Activated CD4-positive, CD25-positive, alpha-beta regulatory T cell treated with anti-CD3 and anti-CD28 coated beads, Interleukin-2, amount 50 U/mL, for 24 hours (primary cell): Measurements from ENCODE around the gene CAMKMT.

Experiments
- ATAC-seq, 2 donors: fragments of 150-1000 bp; cut with Tn5 transposase; one replicate each; pipeline ENCODE4 v1.10.0; 2021; ENCODE audit warnings: mild to moderate bottlenecking in 1 of 2, moderate library complexity in 1 of 2

The CAMKMT gene

DNA sequence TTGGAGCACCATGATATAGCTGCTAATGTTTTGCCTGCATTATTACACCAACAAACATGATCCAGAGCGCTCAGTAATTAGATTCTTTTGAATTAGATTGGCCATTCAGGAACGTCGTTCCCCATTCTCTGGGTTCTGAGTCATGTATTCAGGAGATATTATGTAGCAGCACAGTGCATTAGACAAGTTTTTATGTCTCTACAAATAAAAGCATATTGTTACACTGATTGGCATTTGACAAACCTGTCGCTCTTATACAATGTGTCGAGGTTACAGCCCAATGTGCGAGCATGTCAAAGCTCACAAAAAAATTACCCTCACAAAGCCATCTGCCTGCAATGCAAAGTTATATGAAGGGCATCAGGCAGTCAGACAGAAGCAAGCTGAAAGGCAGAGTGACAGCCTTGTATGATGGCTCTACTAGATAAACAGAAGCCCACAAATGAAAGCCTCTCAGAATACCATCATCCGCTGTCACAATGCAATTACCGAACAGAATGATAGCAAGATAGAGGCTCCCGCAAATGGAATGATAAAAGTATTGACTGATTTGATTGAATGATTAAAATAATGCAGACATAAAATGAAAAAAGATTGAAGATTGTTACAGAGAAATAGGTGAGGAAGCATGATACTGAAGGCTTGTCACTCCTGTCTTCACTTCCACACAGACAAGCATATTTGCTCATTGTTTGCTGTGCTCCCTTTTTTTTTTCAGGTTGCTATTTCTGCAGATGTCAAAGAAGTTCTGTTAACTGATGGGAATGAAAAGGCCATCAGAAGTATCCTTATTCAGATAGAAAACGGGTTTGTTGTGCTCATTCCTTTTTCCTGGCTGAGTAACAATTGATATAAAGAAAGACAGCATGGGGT, 345.2 kb downstream of the CAMKMT start:
- ATAC-seq = no peak

DNA sequence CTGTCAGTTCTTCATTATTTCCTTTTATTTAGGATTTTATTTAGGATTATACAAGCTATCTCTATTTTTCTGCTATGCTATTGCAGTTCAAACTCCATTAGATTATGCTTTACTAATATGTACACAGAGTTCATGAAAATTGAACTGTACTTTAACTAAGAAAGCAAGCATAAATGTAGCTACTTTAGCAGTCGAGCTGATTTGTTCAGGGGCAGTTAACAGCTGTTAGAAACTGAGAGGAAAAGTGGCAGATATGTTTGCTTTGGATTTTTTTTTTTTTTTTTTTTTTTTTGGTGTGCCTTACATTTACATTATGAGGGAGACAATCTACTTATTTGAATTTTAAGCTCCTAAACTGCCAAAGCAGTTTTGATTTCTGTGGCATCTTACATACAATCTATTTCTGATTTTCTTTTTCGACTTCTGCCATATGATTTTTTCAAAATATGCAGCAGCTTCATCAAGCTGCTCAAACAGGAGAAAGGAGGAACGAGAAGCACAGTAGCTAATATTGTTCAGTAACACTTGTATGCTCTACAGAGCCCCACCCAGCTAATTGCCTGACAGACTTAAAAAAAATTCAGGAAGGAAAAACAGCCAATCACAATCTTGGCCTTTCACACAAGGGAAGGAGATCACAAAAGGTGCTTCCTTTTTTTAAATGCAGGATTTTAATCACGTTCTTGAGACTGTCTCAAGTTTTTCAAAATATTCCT, 346.4 kb downstream of the CAMKMT start:
- ATAC-seq = no peak

DNA sequence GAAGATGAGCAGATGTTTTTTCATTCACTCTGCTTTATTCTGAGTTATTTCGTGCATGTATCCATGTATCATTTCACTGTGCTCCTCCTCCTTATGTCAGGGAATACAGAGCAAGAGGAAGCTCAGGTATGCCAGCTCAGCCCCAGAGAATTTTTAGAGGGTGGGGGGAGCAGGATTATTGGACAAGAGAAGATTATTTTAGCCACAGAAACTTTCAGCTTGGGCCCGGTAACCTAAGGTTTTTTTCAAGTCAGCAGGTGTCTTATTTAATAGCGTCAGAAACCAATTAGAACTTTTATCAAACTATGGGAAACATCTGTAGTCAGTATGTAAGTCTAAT, 346.9 kb downstream of the CAMKMT start:
- no peak for ATAC-seq

DNA sequence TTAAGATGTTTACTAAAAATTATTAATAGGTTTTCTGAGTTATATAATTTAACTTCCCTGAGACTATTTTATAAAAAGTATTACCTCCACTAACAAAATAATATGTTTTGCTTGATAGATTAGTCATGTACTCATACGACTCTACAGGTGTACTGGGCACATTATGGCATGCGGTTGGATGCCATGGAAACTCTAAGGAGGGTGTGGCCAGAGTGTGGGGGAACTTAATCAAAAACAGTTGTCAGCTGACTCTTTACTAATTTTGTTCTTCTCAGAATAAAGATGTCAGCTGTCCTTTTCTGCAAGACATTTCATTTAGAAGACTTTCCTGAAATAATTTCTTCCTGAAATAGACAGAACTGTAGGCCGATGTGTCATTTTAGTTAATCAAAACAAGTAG, 351.4 kb downstream of the CAMKMT start:
- ATAC-seq = peak; percentile 65 to 88

DNA sequence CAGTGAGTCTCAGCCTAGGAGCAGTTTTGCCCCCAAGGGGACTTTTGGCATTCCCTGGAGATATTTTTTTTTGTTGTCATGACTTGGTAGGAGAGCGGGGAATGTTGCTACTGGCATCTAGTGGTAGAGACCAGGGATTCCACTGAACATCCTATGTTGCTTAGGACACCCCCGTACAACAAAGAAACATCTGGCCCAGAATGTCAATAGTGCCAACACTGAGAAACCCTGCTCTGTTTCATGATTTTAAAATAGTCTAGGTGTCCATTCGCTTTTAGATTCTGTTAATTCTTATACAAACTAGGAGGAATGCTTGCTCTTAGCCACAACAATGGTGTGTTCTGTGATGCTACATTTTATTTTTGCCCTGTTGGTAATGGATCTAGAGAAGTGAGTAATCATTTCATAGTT, 353.9 kb downstream of the CAMKMT start:
- no peak for ATAC-seq

DNA sequence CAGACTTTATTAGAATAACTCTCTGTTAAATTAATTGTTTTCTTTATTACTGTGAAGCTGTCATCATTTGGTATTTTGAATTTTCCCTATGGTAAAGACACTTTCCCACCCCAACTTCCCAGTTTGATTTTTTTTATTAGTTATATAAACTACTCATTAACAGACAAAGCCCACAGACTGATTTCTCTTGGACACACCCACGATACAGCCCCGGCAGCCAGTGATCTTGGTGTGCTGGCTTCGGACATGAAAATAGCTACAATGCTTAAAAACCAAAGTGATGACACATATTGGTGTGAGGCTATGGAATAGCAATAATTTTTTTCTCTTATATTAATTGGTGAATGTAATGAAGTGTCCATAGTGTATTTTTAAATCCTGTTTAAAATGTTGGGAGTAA, 354.4 kb downstream of the CAMKMT start:
- ATAC-seq = no peak

DNA sequence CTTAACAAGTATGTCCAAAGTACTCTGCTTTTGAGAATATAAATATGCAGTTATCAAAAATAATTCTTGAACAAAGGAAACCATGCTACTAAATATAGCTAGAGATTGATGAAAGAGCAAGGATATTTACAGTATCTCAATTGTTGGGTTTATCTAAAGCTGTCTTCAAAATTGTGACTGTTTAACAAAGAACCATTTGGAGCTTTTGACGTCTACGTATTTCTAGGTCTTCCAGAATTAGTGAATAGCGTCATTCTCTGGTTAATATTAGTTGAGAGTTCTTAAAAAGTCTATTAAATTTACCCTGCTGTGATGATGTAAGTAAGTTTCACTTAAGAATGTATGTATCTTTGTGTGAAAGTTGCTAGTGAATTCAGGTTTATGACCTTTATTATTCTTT, 356.7 kb downstream of the CAMKMT start:
- no peak for ATAC-seq

DNA sequence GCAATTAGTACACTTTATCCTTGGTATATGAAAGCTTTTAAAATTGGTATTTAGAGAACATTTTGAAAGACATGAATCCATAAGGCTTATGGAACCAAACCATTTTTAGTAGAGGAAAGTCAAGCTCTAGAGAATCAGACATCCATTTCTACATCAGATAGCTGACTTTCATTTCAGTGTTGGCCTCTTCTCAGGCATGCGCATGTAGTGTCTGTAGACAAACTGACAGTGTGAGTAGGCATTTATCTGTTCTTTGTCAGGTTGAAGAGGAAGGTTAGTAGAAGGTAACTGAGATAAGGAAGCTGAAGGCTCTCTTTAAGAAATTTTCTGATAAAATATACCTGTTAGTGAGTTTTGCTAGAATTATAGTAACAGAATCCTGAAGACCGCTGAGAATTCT, 357.8 kb downstream of the CAMKMT start:
- no peak for ATAC-seq

DNA sequence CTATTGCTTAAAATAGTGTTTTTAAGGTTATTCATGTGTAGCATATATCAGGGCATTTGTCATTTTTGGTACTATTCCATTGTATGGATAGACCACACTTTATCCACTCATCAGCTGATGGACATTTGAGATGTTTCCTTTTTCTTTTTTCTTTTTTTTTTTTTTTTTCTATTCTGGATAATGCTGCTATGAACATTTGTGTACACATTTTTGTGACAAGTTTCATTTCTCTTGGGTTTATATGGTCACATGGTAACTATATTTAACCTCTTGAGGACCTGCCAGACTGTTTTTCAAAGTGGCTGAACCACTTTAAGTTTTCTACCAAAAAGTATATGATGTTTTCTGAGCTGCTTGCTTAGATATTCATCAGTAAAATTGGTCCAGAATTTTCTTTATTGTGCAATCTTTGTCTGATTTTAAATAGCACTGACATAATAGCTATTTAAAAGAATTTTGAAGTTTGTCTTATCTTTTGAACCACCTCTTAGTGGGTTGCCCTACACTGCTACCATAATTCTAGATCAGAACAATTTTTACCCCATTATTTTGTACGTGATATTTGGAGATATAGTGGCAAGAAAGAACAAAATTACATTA, 360.4 kb downstream of the CAMKMT start:
- ATAC-seq = no peak

DNA sequence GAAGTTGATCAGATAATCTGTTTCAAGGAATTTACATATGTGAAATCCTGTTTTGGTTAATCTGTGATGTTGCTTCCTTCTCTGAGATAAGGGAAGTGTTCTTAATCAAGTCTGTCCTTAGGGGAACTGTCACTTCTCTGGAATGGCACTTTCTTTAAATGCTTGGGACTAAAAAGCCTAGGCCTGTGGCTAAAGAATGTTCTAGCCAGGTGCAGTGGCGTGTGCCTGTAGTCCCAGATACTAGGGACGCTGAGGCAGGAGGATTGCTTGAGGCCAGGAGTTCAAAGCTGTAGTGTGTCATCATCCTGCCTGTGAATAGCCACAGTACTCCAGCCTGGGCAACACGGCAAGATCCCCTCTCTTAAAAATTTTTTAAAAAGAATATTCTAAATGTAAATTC, 362.2 kb downstream of the CAMKMT start:
- ATAC-seq = no peak

DNA sequence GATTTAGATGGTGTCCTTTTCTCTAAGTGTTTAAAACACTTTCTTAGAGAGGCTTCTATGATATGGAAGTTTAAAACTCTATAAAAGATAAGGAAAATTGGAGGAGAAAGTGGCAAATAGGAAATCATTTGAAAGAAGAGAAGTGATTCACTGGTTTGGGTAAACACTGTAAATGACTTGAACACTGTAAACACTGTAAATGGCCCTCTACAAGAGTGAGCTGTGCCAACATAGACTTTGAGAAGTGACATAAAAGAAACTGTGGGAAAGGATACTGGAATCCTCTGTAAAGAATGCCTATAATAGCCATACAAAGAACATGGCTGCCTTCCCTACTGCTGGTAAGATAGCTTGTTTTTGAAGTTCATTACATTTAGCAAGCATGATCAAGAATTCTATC, 368.8 kb downstream of the CAMKMT start:
- ATAC-seq = no peak

DNA sequence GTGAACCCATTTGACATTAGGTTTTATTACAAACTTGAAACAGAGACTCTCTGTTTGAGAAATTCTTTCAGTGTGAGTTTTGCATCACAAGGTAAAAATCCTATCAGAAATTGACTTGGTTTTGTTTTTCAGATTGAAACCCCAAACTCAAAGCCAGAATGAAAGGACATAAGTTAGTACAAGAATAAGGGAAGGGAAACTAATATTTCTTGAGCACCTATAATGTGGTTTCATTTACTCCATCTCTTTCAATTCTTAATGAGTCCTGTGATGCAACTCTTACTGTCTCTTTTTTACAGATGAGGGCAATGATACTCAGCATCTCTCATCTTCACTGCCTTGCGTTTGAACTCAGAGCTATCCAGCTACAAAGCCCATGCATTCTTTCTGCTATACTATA, 369.8 kb downstream of the CAMKMT start:
- ATAC-seq = peak in 1 of 2 donors; percentile 59

DNA sequence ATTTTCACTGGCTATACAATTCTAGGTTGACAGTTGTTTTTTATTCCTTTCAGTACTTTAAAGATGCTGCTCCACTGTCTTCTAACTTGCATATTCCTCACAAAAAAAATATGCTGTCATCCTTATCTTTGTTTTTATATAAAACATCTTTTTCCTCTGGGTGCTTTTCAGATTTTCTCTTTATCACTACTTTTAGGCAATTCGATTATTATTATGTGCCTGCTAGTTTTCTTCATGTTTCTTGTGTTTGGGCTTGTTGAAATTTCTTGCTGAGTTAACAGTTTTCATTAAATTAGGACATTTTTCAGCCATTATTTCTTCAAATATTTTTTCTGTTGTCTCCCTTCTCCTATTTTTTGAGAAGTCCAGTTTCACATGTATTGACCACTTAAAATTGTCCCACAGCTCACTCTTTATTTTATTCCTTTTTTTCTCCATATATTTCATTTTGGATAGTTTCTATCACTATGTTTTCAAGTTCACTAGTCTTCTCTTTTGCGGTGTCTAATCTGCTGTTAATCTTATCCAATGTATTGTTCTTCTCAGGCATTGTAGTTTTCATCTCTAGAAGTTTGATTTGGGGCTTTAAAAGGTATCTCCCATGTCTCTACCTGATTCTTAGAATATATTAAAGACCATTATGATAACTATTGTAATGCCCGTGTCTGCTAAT, 374.7 kb downstream of the CAMKMT start:
- no peak for ATAC-seq

DNA sequence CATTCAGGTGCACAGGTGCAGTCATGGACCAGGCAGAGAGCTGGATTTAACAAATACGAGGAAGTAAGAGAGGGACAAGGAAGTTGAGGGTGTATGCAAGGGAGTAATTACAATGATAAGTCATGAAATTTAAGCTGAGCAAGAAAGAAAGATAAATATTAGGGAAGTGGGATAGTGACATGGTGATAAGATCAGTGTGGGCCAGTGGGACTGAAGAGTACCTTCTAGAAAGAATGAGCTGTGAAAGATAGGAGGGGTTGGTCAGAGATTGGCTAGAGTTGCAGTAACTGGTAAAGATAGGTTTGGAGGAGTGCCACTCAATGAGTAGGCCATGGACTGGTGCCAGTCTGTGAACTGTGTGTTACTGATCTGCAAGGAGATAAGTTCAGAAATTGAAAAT, 378.9 kb downstream of the CAMKMT start:
- no peak for ATAC-seq

DNA sequence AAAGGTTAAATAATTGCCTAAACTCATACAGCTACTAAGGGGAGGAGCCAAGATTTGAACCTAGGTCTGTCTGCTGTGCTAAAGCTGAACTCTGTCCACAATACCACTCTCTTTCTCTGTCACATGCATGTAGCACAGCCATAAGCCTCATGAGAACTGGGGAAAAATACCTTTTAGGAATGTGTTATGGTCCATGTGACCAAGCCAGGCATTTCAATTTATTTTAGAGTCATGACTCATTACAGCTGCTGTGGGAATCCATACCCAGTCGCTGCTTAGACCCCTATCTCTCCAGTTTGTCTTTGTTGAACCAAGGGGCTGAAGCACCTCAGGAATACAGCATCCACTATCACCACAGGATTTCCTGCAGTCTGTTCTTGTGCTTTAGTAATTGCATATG, 379.8 kb downstream of the CAMKMT start:
- no peak for ATAC-seq

DNA sequence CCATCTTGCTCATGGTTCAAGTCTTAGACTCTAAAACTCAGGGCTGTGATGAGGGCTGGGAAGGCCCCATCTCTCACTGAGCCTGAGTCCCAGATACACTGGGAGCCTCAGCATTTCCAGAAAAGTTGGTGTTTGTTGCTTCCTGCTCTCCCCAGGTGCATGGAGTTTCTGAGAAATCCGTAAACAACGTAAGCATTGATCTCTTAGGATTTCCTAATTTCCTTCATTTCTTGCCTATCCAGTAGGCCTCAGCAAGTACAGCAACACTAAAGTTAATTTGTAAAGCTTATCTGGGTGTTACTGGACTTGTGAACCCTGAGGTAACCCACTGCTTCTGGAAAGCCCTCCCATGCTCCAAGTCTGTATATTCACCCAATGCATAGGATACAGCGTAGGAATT, 380.3 kb downstream of the CAMKMT start:
- no peak for ATAC-seq

DNA sequence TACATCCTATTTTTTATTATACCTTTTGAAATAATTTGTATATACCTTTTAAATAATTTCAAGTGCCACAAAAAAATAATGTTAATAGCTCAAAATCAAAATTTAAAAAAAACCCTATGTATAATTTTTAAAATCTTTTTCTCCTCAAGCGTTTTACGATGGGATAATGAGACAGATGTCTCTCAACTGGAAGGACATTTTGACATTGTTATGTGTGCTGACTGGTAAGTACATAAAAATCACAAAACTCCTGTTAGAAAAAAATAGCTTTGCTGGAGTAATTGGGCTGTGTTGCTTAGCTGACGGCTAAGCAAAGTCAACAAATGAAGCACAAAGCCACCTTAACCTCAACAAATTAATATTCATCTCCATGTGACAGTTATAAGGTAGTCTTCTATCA, 381.7 kb downstream of the CAMKMT start:
- ATAC-seq = no peak

DNA sequence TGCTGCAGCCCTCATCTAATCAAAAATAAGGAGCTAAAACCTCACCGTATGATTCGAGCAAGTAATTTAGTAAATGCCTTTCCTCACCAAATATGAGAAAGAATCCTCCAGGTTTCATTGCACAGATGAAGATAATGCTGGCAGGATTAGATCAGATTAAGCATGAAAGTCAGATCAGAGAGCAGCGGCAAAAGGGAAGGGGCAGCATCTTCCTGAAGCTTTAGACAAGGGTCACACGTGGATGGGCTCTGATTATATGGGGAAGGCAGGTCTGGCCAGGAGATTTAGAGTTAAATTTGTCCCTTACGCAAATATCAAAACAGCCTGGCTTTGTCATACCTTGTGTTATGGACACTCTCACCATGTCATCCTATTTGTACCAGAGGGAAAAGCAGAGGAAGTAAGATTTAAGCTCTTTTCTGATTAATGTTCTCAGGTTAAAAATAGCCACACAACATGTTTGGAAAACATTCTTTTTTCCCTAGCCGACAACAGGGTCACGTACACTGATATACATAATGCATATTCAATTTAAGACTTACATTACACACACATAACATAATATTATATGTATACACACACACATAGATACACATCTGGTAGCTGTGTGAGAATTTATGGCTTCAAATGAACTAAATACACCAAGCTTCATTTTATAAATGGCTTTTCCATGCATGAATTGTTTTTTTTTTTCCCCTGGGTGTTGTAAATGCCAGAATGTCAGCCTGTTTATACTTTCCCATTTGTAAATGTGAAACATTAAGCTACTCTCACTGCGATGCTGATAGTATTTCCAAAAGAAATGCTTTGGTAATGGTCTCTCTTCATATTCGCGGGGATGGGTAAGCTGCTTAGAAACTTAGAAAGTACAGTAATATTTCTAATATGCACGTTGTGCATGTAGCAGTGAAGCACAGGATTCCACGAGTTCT, 383.5 kb downstream of the CAMKMT start:
- no peak for ATAC-seq

DNA sequence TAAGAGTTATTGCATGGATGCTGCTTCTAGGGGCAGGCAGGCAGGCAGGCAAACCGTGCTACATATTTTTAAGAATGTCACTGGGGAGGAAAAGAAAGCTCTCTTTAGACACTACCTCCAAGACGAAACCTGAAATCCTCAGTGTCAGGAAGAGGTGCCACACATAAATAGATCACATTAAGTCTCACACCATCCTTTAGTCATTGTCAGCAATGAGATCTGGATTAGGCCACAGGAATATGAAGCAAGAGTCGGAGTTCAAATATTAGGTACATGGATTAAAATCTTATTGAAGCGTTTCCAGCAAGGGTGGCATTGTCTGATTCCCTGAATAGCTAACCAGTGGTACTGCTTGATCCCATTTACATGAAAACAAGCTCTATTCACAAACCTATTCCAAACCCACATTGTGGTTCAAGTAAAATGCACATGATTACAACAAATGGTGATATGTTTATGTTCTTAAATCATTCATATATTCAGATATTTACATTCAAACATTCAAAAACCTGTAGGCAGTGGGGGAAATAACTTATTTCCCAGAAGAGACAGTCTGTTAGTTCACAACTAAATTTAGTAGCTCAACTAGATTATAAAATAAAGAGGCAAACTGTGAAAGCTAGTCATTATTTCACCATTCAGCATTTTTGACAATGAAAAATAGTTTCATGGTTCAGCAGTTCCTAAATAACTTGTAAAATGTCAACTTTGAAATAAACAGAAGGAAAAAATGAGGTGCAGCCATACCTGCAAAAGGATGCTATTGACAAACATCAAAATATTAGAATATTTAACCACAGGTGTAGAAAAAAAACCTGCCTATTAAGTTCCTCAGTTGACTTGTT, 384.4 kb downstream of the CAMKMT start:
- no peak for ATAC-seq

DNA sequence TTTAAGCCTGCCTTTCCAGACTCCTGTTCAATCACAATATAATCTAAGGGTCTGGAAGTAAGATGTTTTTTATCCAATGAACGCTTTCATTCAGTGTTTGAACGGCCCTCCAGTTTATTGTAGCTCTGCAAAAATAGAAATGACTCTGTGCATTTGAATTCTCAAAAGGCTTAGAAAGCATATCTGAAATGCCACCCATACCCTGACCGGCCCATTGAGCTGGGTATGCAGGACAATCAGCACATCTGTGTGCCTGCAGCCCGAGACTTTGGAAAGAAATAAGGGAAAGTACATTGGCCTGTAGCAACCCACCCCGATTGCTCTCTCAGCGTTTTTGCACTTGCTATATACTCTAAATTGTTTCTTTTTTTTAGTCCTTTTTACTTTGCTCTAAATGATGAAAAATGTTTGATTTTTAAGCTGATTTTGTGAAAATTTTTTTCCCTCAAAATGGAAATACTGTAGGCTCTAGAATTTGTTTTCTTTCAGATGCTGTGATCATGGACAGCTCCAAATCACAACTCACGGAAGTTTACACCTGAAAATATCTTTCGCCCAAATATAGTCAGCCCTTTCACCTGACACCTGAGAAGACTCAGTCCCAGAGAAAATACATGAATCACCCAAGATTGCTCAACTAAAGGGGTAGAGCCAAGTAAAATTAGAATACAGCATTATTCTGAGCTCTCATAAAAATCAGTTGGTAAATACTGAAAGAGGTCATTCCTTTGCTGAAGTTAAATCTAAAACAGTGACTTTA, 385.3 kb downstream of the CAMKMT start:
- no peak for ATAC-seq

DNA sequence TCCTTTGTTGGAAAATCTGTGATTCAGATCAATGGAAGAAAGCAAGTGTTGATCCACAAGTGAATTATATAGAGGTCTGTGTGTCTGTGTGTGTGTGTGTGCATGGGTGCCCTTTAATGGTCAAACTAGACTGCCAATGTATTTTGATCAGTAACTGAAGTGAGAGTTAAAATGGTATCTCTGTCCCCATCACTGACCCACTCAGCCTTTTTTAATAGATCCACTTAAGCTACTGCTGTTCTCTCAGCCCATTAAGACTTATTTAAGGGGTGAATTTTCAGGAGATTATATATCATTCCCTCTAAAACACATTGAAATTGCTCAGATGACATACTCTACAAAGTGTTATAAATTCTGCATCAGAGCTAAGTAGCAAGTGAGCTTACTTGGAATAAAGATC, 386.0 kb downstream of the CAMKMT start:
- ATAC-seq = no peak
